SK-MEL-5 (cell line): ENCODE results near the gene CAMKMT. TPM values are rescaled to one million over a fixed set of nuclear protein-coding genes. Genes with fewer than 3 reads are reported as not detected.

Experiments
- DNase-seq: peaks from one replicate; pipeline ENCODE4 v3.0.0-alpha.2; 2016; ENCODE audit warnings: low read depth, low spot score
- in situ Hi-C: cut with HindIII; loops from 2 replicates; pipeline ENCODE4 v1.10.0; 2016; ENCODE audit warnings: low sequenced_read_pairs, high pct_unique_total_duplicates, low pct_unique_long_range_greater_than_20kb
- total RNA-seq: library from RNA; depleted of rRNA; stranded (reverse); fragments of >200 nt; shearing (Covaris generic); gene quantifications from 2 replicates; pipeline ENCODE4 v1.2.3, GENCODE V29; 2014

CAMKMT gene
- total RNA-seq, 1 experiment from 2014 or later: 6.4 TPM

DNA sequence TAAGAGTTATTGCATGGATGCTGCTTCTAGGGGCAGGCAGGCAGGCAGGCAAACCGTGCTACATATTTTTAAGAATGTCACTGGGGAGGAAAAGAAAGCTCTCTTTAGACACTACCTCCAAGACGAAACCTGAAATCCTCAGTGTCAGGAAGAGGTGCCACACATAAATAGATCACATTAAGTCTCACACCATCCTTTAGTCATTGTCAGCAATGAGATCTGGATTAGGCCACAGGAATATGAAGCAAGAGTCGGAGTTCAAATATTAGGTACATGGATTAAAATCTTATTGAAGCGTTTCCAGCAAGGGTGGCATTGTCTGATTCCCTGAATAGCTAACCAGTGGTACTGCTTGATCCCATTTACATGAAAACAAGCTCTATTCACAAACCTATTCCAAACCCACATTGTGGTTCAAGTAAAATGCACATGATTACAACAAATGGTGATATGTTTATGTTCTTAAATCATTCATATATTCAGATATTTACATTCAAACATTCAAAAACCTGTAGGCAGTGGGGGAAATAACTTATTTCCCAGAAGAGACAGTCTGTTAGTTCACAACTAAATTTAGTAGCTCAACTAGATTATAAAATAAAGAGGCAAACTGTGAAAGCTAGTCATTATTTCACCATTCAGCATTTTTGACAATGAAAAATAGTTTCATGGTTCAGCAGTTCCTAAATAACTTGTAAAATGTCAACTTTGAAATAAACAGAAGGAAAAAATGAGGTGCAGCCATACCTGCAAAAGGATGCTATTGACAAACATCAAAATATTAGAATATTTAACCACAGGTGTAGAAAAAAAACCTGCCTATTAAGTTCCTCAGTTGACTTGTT, 384.4 kb downstream of the CAMKMT start:
- in situ Hi-C loops: loop anchor here (25.0 kb wide), 1 partner anchor 359 kb away; no protein-coding TSS in a partner anchor
- no peak for DNase-seq

DNA sequence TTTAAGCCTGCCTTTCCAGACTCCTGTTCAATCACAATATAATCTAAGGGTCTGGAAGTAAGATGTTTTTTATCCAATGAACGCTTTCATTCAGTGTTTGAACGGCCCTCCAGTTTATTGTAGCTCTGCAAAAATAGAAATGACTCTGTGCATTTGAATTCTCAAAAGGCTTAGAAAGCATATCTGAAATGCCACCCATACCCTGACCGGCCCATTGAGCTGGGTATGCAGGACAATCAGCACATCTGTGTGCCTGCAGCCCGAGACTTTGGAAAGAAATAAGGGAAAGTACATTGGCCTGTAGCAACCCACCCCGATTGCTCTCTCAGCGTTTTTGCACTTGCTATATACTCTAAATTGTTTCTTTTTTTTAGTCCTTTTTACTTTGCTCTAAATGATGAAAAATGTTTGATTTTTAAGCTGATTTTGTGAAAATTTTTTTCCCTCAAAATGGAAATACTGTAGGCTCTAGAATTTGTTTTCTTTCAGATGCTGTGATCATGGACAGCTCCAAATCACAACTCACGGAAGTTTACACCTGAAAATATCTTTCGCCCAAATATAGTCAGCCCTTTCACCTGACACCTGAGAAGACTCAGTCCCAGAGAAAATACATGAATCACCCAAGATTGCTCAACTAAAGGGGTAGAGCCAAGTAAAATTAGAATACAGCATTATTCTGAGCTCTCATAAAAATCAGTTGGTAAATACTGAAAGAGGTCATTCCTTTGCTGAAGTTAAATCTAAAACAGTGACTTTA, 385.3 kb downstream of the CAMKMT start:
- DNase-seq: no peak
- in situ Hi-C loops: loop anchor here (25.0 kb wide), 1 partner anchor 360 kb away; no protein-coding TSS in a partner anchor

DNA sequence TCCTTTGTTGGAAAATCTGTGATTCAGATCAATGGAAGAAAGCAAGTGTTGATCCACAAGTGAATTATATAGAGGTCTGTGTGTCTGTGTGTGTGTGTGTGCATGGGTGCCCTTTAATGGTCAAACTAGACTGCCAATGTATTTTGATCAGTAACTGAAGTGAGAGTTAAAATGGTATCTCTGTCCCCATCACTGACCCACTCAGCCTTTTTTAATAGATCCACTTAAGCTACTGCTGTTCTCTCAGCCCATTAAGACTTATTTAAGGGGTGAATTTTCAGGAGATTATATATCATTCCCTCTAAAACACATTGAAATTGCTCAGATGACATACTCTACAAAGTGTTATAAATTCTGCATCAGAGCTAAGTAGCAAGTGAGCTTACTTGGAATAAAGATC, 386.0 kb downstream of the CAMKMT start:
- in situ Hi-C loops: loop anchor here (25.0 kb wide), 1 partner anchor 360 kb away; no protein-coding TSS in a partner anchor
- DNase-seq: no peak

DNA sequence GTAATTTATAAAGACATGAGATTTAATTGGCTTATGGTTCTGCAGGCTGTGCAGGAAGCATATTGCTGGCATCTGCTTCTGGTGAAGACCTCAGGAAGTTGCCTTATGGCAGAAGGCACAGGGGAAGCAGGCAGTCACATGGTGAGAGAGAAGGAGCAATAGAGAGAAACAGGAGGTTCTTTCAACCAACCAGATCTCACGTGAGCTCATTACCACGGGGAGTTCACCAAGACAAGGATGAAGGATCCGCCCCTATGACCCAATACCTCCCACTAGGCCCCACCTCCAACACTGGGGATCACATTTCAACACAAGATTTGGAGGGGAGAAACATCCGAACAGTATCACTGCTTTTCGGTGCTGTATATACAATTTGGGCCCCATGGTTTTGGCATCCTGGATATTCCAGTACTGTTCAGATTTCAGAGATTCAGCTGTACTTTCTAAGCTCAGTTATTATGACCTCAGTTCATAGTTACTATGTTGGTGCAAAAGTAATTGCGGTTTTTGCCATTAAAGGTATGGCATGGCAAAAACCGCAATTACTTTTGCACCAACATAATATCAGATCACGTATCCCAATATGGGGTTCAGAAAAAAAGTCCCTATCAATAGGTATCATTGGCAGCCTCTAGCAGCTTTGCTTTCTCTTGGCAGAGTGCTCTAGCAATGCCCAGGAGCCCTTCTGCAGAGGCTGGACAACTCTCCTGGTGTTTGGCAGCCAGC, 390.2 kb downstream of the CAMKMT start:
- in situ Hi-C loops: no loop called here
- DNase-seq: peak; percentile 69

DNA sequence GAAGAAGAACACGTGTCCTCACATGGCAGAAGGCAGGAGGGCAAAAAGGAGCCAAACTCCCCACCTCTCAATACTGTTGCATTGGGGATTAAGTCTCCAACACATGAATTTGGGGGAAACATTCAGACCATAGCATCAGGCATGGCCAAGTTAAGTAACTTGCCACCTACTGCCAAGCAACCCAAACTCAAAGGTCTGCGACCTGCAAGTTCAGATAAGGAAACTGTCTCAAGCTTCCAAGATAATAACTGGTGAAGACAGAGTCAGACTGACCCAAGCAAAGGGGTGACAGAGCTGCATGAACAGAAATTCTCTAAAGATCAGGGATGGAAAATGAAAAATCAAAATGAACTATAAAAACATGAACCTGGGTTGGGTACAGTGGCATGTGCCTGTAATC, 391.0 kb downstream of the CAMKMT start:
- no peak for DNase-seq
- in situ Hi-C loops: no loop called here

DNA sequence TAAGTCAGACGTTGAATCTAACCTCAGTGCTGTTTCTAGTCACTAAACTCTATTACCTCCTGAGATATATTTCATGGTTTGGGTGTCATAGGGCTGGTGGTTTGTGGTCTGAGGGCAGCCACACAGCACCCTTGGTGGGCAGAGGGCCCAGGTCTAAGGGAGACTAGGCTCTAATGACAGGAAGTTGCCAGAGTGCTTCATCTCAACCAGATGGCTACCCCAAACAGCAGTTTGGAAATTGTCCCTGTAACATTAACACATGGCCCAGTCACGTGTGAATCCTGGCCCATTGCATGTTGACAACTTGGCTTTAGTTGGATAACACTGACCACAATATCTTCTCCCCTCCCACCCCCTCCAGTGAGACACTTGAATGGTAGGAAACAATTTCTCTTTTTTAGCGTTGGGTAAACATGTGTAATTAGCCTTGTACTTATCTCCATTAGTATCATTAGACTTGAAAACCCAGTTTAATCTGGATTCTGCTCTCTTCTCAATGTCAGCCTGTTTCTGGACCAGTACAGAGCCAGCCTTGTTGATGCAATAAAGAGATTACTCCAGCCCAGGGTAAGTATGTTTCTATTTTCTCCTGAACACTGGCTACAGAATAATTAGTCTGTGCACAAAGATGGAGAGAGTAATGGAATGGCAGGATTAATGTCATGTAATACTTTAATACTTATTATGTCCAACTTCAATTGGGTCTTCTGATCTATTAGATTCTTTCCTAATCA, 392.0 kb downstream of the CAMKMT start:
- DNase-seq: no peak
- in situ Hi-C loops: no loop called here

DNA sequence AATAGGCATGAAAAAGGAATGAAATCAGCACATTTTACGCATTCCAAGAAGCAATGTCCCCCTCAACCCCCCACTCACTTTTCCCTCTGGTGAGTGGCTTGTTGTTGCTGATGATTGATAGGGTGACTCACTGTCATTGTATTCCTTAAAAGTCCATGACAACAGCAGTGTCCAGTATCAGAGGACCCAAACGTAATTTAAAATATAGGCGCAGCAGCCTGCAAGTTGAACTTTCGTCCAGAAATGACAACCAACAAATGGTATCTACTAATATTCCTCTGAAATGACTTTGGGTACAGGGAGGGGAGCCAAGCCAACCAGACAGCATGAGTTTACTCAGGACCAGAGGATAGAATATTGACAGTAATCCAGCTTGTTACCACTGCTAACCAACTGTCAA, 396.8 kb downstream of the CAMKMT start:
- no peak for DNase-seq
- in situ Hi-C loops: no loop called here

DNA sequence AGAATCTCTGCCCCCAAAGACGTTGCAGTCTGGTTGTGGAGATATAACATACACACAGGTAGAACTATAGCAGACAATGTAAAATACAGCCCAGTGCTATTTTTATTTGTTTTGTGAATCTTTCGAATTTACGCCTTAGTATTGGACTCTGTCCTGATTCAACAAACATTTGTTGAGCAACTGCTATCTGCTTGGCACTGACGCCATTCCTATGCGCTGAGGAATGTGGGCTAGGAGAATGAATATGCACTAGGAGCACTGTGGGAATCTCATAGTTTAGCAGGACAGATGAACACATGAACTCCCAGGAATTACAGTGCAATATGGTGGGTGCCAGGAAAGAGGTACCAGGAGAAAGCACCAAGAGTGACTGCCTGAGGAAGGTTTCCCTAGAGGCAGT, 398.1 kb downstream of the CAMKMT start:
- in situ Hi-C loops: no loop called here
- DNase-seq: no peak

DNA sequence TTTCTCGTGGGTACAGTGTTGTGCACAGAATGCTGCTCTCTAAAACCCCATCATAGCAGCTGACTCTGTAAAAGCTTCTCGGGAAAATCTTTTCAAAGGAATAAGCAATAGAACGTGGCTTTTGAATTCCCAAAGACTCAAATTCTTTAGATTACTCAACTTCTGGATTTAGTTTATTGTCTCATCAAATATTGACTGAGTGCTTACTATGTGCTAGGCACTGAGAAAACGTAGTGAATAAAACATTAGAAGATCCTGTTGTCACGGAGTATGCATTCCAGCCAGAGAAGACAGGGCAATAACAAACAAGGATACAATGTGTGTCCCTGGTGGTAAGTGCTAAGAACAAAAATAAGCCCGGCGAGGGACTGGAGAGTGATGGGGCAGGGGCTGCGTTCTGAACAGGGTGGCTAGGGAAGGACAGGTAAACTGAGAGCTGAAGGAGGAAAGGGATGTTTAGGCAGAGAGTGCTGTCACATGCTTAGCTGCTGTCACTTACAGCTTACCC, 401.6 kb downstream of the CAMKMT start:
- DNase-seq: no peak
- in situ Hi-C loops: no loop called here

DNA sequence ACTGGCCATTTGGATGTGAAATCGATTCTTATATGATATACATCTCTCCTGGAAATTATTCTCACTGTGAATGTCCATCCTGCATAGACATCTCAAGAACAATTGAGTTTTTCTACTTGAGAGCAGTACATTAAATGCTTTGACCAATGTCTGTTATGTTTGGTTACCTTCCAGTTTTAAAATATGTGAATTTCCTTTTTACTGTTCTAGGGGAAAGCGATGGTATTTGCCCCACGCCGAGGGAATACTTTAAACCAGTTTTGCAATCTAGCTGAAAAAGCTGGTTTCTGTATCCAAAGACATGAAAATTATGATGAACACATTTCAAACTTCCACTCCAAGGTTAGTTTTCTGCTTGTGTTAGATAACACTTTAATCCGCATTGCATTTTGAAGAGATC, 404.5 kb downstream of the CAMKMT start:
- in situ Hi-C loops: no loop called here
- DNase-seq: no peak

DNA sequence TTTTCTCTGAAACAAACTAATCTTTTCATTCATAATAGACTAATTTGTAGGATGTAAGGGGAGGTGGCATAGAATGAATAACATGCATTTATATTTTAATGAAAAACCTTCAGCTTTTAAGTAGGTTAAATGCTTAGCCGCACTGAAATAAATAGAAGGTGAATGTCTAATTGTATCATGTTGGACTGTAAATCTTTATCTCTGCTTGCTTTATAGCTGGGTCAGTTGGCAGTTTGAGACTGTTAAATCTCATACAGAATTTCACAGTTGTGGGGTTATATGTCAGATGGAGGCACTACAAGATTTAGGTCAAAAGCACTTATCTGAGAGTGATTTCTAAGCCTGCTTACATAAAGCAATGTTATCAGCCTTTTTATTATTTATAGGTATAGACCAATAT, 405.0 kb downstream of the CAMKMT start:
- DNase-seq: no peak
- in situ Hi-C loops: no loop called here

DNA sequence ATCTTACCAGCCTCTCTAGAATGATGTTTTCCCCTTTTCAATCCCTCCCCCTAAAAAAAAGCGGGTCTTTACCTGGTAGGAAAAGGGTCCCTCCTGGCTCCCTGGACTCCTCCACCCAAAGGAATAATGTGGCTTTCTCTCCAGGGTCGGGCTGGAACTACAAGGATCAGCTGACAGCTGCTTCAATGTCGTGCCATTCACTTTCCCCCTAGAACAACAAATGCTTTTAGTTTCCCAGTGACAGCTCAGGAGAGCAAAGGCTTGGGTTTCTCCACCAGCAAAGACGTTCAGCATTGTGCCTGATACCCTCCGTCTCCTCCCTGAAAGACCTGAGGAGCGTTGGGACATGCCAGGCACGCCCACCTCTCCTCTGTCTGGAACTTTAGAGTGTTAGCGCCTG, 405.9 kb downstream of the CAMKMT start:
- peak; percentile 46 for DNase-seq
- in situ Hi-C loops: no loop called here

DNA sequence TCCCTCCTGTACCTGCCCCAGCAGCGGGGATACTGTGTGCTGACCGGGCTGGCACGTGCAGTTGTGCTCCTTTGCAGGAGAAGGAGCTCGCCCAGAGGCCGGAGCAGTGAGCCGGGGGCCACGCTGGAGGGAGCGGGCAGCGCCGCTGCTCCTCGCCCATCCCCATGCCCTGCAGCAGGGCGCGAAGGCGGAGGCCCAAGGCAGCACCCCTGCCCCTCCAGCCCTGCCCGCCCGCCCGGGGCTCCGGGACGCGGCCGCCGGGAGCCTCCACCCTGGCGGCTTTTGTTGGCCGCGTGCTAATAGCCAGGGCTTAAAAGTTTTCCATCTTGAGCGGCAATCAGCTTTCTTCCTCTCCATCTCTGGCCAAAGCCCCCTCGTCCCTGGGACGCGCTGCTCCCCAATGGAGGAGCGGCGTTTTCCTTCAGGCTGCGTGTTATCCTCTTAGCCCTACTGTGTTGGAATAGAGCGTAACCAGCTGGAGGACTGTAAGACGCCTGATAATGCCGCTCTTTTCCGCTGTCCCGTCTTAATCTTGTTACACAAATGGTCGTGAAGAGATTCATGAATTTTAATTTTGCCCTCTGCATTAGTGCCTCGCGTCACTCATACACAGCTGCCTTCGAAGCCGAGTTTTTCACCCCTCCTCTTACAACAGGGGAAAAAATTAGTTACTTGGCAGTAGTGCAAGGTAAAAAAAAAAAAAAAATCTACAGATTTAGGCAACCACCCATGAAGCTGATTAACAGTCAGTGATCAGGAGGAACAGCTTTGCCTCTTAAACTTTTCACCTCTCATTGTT, 406.9 kb downstream of the CAMKMT start:
- DNase-seq: no peak
- in situ Hi-C loops: no loop called here

DNA sequence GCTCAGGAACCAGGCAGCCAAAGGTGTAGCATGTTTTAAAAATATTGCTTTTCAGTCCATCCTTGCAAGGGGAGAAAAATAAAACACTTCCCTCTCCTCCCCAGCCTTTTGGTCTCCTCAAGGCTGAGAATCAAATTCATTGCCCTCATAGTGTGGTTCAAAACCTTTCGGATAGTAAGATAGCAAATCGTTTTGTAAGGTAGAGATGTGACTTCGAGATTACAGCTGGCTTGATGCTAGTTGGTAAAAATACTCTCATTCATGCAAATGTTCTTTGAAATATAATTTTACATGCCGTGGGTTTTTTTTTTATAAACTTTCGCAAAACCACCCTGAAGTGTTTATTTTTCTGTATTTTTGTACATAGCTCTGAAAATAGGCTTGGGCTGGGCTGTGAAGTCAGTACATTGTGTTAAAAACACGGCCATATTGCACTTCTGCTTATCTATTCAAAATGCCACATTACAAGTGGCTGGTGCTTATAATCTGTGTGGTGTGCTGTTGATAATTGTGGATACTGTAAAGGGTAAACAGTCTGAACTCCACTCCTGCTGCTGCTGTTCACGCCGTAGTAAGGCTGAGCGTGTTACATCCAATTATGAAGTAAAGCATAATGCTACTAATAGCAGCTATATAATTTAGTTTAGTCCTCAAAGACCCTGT, 407.7 kb downstream of the CAMKMT start:
- in situ Hi-C loops: no loop called here
- no peak for DNase-seq

DNA sequence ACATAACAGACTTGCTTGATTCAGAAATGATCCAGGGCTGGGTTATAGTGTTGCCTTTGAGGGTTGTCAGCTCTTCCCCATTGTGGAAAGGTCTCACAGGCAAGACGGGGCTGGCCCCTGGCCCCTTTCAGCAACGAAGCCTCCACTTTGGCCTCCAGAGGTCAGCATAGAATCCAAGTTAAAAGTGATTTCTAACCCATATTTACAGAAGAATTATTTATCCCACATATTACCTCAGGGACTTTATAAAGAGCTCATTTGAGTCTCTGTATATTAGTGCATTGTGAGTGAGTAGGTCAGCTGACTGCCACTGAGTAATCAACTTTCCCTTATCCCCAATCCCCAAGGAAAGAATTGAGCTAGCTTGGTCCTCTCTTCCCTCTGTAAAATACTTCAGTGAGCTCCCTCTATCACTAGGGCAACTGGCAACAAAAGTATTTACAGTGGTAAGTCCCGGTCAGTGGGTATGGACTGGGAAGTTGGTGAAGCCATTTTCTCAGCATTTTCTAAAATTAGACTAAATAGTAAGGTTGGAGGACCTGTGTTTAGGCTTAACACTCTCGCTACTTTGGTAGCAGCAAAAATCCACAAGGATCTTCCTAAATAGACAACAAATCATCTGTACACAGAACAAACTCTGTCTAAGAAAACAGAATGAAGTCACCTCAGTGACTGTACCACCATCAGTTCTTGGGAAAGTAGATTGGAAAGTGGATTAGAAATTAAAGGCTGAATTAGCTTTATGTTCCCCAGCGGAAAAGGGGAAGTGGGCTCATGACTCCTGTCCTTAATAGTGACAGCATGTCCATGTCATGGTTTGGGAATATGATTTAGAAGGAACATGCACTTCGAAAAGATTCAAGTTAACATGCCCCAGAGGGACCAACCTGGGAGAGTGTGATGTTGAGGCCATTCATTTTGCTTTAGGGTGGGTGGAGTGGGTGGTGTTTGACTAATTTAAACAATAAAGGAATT, 408.8 kb downstream of the CAMKMT start:
- in situ Hi-C loops: no loop called here
- DNase-seq: peak; percentile 83
